Suprapubic skin (tissue), 4 donors: ENCODE results near the gene DEFB112. TPM values are rescaled to one million over a fixed set of nuclear protein-coding genes. Genes with fewer than 3 reads are reported as not detected.

ENCODE experiments used
- DNase-seq, 2 donors: peaks; one replicate each; pipeline ENCODE4 v3.0.0-alpha.2; 2019; ENCODE audit warnings: low spot score in 2 of 2
- H3K27ac ChIP-seq: fragments of 200-600 bp; sonication (generic); one replicate; pipeline ENCODE4 v1.5.1; 2019
- H3K27me3 ChIP-seq: fragments of 200-600 bp; sonication (generic); one replicate; pipeline ENCODE4 v1.5.1; 2019
- H3K36me3 ChIP-seq: fragments of 200-600 bp; sonication (generic); one replicate; pipeline ENCODE4 v1.5.1; 2019
- H3K4me1 ChIP-seq: fragments of 200-600 bp; sonication (generic); one replicate; pipeline ENCODE4 v1.5.1; 2019
- H3K4me3 ChIP-seq: fragments of 200-600 bp; sonication (generic); one replicate; pipeline ENCODE4 v1.5.1; 2019; ENCODE audit warnings: mild to moderate bottlenecking
- H3K9me3 ChIP-seq: fragments of 200-600 bp; sonication (generic); one replicate; pipeline ENCODE4 v1.5.1; 2019
- CTCF ChIP-seq, 2 donors: fragments of 200-600 bp in 1 of 2; fragments of 450-650 bp in 1 of 2; sonication (generic) in 1 of 2; IDR thresholded peaks; one replicate each; pipeline ENCODE4 v1.5.1; 2016 to 2019; ENCODE audit warnings: antibody characterized with exemption in 2 of 2, mild to moderate bottlenecking in 1 of 2, moderate library complexity in 1 of 2
- EP300 ChIP-seq: sonication (generic); formaldehyde crosslinking; IDR thresholded peaks from one replicate; pipeline ENCODE4 v1.6.1; 2017; ENCODE audit warnings: antibody characterized with exemption
- POLR2A ChIP-seq, 2 donors: fragments of 450-650 bp; IDR thresholded peaks; one replicate each; pipeline ENCODE4 v1.6.1; 2017; ENCODE audit warnings: antibody characterized with exemption in 2 of 2, mild to moderate bottlenecking in 2 of 2, moderate library complexity in 2 of 2
- POLR2AphosphoS5 ChIP-seq, 3 donors: sonication (generic); formaldehyde crosslinking; IDR thresholded peaks; one replicate each; pipeline ENCODE4 v1.6.1; 2017; ENCODE audit warnings: antibody characterized with exemption in 3 of 3
- WGBS: methylation state at CpG from one replicate; pipeline ENCODE4 v1.1.5; 2018; 5-methylcytosine and 5-hydroxymethylcytosine counted together
- total RNA-seq, 4 donors: library from RNA; depleted of rRNA; stranded (reverse); fragments of >200 nt; gene quantifications; one replicate each; pipeline ENCODE4 v1.1.0, GENCODE V29; 2016

The DEFB112 gene
- total RNA-seq, 4 donors from 2014 or later = not detected

DNA sequence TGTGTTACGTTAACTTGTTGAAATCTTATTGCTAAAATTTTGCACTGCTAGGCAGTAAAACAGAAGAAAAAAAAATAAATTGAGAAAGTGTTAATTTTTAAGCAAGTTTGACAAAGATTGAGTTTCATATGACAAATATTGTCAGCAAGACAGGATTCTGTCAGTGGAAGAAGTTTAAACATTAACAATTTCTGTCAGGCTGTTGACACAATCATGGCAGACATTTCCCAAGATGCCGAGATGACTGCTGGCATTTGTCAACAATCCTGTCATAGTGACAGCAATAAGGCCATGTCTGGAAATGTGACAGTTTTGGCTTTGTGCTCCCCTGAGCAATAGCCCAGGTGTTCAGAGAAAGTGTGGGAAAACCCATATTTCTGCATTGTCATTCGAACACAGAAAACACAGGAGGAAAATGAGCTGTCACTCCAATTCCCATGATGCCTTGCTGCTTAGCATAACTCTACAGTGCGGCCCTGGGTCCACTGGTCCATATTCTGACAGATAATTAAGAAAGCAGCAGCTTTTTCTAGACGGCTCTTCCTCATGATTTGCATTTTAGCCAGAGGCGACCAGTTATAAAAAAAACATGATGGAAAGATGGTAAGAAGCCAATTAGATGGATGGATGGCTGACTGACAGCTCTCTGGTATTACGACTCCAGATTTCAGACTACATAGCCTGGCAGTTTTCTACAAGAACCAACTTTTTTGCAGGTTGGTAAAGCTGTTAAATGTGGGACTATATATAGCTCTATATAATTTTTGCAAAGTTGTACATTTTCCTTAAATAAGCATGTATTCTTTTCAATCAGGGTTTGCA, 43.6 kb upstream of the DEFB112 start:
- Histone ChIP-seq H3K27ac (no peak overlapping the region), H3K4me1 (no peaks in the 10 kb centered on the region), H3K36me3 (no peaks in the 10 kb centered on the region), H3K27me3 (no peaks in the 10 kb centered on the region), H3K4me3 (no peak overlapping the region), H3K9me3 (no peaks in the 10 kb centered on the region)
- WGBS = 45% methylated on average over 7 of the region's 7 CpGs
- no peak for DNase-seq
- TF ChIP-seq POLR2AphosphoS5 (IDR thresholded peaks at IDR 0.05) (no peak), EP300 (no peak), POLR2A (IDR thresholded peaks at IDR 0.05) (no peak), CTCF (IDR thresholded peaks at IDR 0.05) (no peak)

DNA sequence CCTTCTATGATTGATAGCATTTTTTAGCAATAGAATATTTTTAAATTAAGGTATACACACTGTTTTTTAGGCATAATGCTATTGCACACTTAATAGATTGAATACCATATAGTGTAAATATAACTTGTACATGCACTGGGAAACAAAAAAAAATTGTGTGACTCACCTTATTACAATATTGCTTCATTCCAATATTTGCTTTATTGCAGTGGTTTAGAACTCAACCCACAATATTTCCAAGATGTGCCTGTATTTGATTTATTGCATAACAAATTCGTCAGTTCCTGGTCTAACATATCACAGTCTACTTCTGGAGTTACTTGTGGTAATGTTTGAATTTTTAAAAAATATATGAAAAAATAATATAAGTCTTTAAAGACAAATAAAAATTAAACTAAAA, 41.9 kb upstream of the DEFB112 start:
- TF ChIP-seq POLR2A (IDR thresholded peaks at IDR 0.05) (no peak), EP300 (no peak), CTCF (IDR thresholded peaks at IDR 0.05) (no peak), POLR2AphosphoS5 (IDR thresholded peaks at IDR 0.05) (no peak)
- 18% methylated on average over 1 of the region's 1 CpG for whole genome bisulfite sequencing
- H3K36me3 ChIP-seq = no peaks in the 10 kb centered on the region

DNA sequence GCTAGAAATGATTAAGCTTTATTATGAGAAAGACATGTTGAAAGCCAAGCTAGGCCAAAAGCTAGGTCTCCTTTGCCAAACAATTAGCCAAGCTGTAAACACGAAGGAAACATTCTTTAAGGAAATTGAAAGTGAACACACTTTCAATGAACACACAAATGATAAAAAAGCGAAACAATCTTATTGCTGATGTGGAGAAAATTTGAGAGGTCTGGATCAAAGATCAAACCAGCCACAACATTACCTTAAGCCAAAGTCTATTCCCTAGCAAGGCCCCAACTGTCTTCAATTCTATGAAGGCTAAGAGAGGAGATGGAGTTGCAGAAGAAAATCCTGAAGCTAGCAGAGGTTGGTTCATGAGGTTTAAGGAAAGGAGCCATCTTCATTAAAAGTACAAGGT, 40.2 kb upstream of the DEFB112 start:
- Histone ChIP-seq H3K9me3 (no peaks in the 10 kb centered on the region), H3K36me3 (no peaks in the 10 kb centered on the region), H3K27me3 (no peaks in the 10 kb centered on the region), H3K4me1 (no peaks in the 10 kb centered on the region), H3K4me3 (no peak overlapping the region), H3K27ac (no peak overlapping the region)
- 66% methylated on average over 2 of the region's 2 CpGs for WGBS
- DNase-seq = no peak
- TF ChIP-seq EP300 (no peak), POLR2A (IDR thresholded peaks at IDR 0.05) (no peak), POLR2AphosphoS5 (IDR thresholded peaks at IDR 0.05) (no peak), CTCF (IDR thresholded peaks at IDR 0.05) (no peak)

More for the DNA sequence above, 41.9 kb upstream of the DEFB112 start:
- H3K27me3 ChIP-seq = no peaks in the 10 kb centered on the region
- no peak overlapping the region for H3K4me3 ChIP-seq
- H3K4me1 ChIP-seq = no peaks in the 10 kb centered on the region
- DNase-seq = no peak
- H3K27ac ChIP-seq = no peak overlapping the region
- H3K9me3 ChIP-seq = no peaks in the 10 kb centered on the region

DNA sequence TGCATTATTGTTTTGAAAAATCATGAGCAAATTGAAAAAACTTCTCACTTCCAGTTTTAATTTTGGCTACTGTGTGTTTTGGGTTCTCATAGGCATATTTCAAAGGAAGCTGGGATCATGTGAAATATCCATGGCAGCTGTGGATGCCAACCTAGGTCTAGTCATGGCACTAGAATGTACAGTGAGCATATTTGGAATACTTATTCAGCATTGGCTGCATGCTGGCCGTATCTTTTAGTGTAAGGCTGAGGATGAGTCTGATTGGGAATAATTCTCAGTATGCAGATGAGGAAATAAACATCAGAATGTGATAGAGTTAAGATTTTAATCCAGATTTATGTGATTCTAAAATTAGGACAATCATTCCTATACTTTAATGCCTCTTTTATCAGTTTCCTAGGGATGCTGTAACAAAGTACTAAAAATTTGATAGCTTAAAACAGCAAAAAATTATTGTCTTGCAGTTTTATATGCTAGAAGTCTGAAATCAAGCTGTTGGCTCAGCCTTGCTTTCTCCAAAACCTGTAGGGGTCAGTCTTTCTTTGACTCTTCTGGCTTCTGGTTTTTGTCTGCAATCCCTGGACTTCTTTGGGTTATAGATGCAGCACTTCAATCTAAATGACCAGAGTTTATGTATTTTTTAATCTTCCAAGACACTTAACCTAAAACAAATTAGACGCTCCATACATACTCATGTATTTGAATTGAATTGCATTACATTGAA, 37.7 kb upstream of the DEFB112 start:
- no peaks in the 10 kb centered on the region for H3K27me3 ChIP-seq
- no peak overlapping the region for H3K27ac ChIP-seq
- H3K9me3 ChIP-seq = no peaks in the 10 kb centered on the region
- H3K4me1 ChIP-seq = no peaks in the 10 kb centered on the region
- TF ChIP-seq POLR2AphosphoS5 (IDR thresholded peaks at IDR 0.05) (no peak), CTCF (IDR thresholded peaks at IDR 0.05) (no peak), POLR2A (IDR thresholded peaks at IDR 0.05) (no peak), EP300 (no peak)
- WGBS = 48% methylated on average over 2 of the region's 2 CpGs
- H3K4me3 ChIP-seq = no peak overlapping the region
- no peaks in the 10 kb centered on the region for H3K36me3 ChIP-seq
- no peak for DNase-seq

GRCh38 chr6:50077385-50077784, 27.7 kb upstream of the DEFB112 start:
- no peaks in the 10 kb centered on the region for H3K9me3 ChIP-seq
- no peak for DNase-seq
- H3K4me3 ChIP-seq = no peak overlapping the region
- WGBS = 0% methylated on average over 1 of the region's 1 CpG
- H3K27me3 ChIP-seq = no peaks in the 10 kb centered on the region
- TF ChIP-seq EP300 = no peak
- TF ChIP-seq POLR2AphosphoS5 (IDR thresholded peaks at IDR 0.05) = no peak
- TF ChIP-seq CTCF (IDR thresholded peaks at IDR 0.05) = no peak
- no peak for TF ChIP-seq POLR2A (IDR thresholded peaks at IDR 0.05)
- no peaks in the 10 kb centered on the region for H3K4me1 ChIP-seq
- H3K27ac ChIP-seq = no peak overlapping the region
- no peaks in the 10 kb centered on the region for H3K36me3 ChIP-seq
